HCT116 (cell line): Measurements from ENCODE around the gene CDH13.

Experiments used
- ATF3 ChIP-seq: IDR thresholded peaks from 2 replicates; pipeline ENCODE4 v1.6.1; 2012
- CTCF ChIP-seq, 3 experiments: fragments of 200-600 bp in 1 of 3; sonication (generic) in 1 of 3; IDR thresholded peaks in 2 of 3; conservative IDR thresholded peaks in 1 of 3; 2 replicates each; pipeline ENCODE4 v1.5.1; 2012 to 2017; ENCODE audit warnings: low read depth in 2 of 3, low read length in 2 of 3, antibody characterized with exemption in 1 of 3, borderline replicate concordance in 1 of 3, control low read depth in 1 of 3, mild to moderate bottlenecking in 1 of 3, mixed read lengths in 1 of 3, mixed run types in 1 of 3, moderate library complexity in 1 of 3; ENCODE audit not compliant: insufficient read depth in 1 of 3
- EGR1 ChIP-seq: IDR thresholded peaks from 2 replicates; pipeline ENCODE4 v1.6.1; 2012; ENCODE audit warnings: low read depth
- EZH2 ChIP-seq: fragments of 200-600 bp; sonication (generic); IDR thresholded peaks from 2 replicates; pipeline ENCODE4 v1.6.1; 2017; ENCODE audit warnings: antibody characterized with exemption, mixed run types
- EZH2phosphoT487 ChIP-seq: fragments of 200-600 bp; IDR thresholded peaks from 2 replicates; pipeline ENCODE4 v1.6.1; 2018; ENCODE audit warnings: antibody characterized with exemption, borderline replicate concordance
- MAX ChIP-seq: IDR thresholded peaks from 2 replicates; pipeline ENCODE4 v1.6.1; 2012
- POLR2A ChIP-seq: IDR thresholded peaks from 2 replicates; pipeline ENCODE4 v1.7.0; 2011; ENCODE audit warnings: borderline replicate concordance; ENCODE audit not compliant: insufficient read depth, insufficient read length; ENCODE audit errors: extremely low read depth
- POLR2AphosphoS5 ChIP-seq: IDR thresholded peaks from 2 replicates; pipeline ENCODE4 v1.6.1; 2011; ENCODE audit warnings: mild to moderate bottlenecking, low read depth, low read length, moderate library complexity
- REST ChIP-seq: IDR thresholded peaks from 2 replicates; pipeline ENCODE4 v1.6.1; 2012; ENCODE audit warnings: low read depth
- SRF ChIP-seq: IDR thresholded peaks from 2 replicates; pipeline ENCODE4 v1.6.1; 2012; ENCODE audit warnings: low read depth
- YY1 ChIP-seq: IDR thresholded peaks from 2 replicates; pipeline ENCODE4 v1.6.1; 2011; ENCODE audit warnings: low read length, low read depth, moderate library complexity, mild to moderate bottlenecking; ENCODE audit not compliant: insufficient replicate concordance; ENCODE audit errors: extremely low read depth
- ZBTB33 ChIP-seq: IDR thresholded peaks from 2 replicates; pipeline ENCODE4 v1.6.1; 2011; ENCODE audit warnings: mild to moderate bottlenecking, low read length, moderate library complexity; ENCODE audit not compliant: insufficient replicate concordance; ENCODE audit errors: extremely low read depth
- ZNF274 ChIP-seq: fragments of 200-500 bp; sonication (Bioruptor generic); IDR thresholded peaks from 2 replicates; pipeline ENCODE4 v1.6.1; 2014; ENCODE audit warnings: mild to moderate bottlenecking, low read depth, low read length, inconsistent platforms

- no peak for TF ChIP-seq SRF
- TF ChIP-seq CTCF (IDR thresholded peaks at IDR 0.05 in 2 of 3, conservative IDR thresholded peaks at IDR 0.05 in 1 of 3; ENCODE audit: borderline replicate concordance in 1 of 3, insufficient read depth in 1 of 3, low read depth in 2 of 3, low read length in 2 of 3) = no peak
- TF ChIP-seq REST = no peak
- TF ChIP-seq POLR2A = no peak
- no peak for TF ChIP-seq EZH2
- TF ChIP-seq EGR1 = no peak
- no peak for TF ChIP-seq YY1
- TF ChIP-seq POLR2AphosphoS5 = no peak
- no peak for TF ChIP-seq ZBTB33
- no peak for TF ChIP-seq ZNF274
- TF ChIP-seq EZH2phosphoT487 = no peak
- TF ChIP-seq MAX = no peak
- TF ChIP-seq ATF3 = no peak
These were observed 830.2 kb downstream of the CDH13 start for GRCh38 chr16:83456934-83457333.
